ENCODE measurements around the gene KLRF1.

KLRF1 gene

GRCh38 chr12:9809866-9810265 is 17.4 kb upstream of the KLRF1 start:
- peak; percentile 54 for DNase-seq

GRCh38 chr12:9810671-9811070 is 16.6 kb upstream of the KLRF1 start:
- peak; percentile 89 for DNase-seq

- DNase-seq: peak; percentile 24
Observed at GRCh38 chr12:9811621-9812020, 15.7 kb upstream of the KLRF1 start.

GRCh38 chr12:9813821-9814798 is 13.2 kb upstream of the KLRF1 start:
- DNase-seq: peak; percentile 79

GRCh38 chr12:9820281-9820930 is 6.9 kb upstream of the KLRF1 start:
- no peak for DNase-seq

DNA sequence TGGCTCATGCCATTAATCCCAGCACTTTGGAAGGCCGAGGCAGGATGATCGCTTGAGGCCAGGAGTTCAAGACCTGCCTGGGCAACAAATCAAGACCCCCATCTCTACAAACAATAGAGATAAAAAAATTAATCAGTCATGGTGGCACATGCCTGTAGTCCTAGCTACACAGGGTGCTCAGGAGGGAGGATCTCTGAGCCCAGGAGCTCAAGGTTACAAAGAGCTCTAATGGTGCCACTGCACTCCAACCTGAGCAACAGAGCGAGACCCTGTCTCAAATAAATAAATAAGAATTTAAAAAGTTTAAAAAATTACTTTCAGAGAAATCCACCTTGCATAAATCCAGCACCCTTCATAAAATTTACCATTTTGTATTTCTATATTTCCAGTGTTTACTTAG is 2.2 kb downstream of the KLRF1 start:
- no peak for DNase-seq

DNA sequence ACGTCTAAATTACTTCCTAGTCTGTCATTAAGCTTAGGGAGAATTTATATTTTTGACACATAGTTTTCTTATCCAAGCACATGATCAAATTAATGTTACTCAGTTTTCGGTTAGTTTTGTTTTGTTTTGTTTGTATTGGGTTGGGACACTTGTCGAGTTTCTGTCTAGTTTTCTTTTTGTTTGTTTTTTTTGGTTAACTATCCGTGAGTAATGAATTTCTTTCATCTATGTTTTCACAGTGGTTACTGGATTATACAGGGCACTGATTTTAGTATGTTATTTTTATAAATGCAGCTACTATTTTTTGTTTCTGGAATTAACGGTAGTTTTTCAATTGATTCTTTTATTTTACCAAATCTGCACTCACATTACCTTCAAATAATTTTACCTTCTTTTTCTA is 2.7 kb downstream of the KLRF1 start:
- no peak for DNase-seq

DNA sequence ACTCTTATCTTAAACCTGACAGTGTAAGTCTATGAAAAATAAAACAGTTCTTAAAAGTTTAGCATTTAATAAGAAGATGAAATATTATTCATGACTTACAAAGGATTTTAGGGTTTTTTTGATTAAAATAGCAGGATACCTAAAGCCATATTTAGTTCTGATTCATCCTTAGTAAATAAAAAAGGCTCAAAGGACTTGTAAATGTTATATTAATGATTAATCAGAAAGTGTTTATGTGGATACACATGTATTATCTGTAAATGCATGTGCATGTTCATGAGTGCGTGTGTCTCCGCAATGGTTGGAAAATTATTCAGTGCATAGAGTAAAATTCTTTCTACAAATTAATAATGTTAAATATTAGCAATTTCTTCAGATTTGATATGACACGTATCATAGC is 4.4 kb downstream of the KLRF1 start:
- no peak for DNase-seq

DNA sequence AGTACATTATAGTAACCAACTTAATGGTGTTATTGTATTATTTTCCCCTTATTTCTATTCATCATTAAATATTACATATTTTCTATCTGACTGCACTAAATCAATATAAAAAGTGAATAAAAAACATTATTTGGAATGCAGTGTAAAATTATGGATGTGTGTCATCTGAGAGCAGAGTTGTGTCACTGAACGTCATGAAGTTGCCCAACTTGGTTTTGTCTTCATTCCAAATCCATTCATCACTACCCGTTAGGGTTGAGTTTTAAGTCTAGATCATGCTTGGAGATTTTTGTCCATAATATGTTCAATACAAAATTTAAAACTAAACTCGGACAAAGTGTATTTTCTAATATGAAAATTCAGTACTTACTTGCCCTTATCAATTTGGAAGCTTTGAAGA is 16.1 kb downstream of the KLRF1 start:
- DNase-seq: no peak

DNA sequence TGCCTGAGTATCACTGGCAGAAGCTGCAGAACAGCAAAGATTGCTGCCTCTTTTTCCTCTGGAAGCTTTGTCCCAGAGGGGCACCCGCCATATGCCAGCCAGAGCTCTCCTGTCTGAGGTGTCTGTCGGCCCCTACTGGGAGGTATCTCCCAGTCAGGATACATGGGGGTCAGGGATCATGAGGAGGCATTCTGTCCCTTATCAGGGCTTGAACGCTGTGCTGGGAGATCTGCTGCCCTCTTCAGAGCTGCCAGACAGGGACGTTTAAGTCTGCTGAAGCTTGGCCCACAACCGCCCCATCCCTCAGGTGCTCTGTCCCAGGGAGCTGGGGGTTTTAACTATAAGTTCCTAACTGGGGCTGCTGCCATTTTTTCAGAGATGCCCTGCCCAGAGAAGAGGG is 21.6 kb downstream of the KLRF1 start:
- no peak for DNase-seq

DNA sequence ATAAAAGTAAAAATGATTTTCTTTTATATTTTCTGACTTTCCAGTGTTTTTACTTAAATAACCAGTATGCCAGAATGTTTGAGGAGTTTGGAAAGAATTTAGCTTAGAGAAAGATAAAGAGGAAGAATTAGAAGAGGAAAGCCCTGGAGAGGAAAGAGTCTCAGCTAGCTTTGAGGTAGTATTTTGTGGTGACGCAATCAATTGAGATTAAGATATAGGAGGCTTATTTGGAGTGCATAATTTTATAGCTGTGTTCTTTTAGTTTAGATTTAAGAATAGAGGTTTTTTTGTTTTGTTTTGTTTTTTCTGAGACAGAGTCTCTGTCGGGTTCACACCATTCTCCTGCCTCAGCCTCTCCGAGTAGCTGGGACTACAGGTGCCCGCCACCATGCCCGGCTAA is 23.8 kb downstream of the KLRF1 start:
- DNase-seq: no peak

GRCh38 chr12:9851927-9852326 is 24.6 kb downstream of the KLRF1 start:
- DNase-seq: no peak

DNA sequence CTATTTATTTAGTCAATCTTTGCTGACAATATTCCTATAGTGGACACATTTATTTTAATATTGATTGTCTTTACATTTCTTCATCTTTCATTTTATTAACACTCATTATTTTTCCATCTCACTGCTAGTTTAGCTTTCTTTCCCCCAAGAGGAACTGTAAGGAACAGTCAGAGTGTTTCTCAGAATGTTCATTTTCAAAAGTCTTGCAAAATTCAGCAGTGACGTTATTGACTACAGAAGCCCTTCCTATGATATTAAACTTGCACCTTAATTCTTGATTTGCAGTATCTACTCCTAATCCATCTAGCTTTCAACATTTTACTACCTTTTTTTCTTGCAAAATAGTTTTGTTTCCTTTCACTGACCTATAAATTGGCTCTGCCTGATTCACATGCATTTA is 28.9 kb downstream of the KLRF1 start:
- DNase-seq: peak; percentile 84

GRCh38 chr12:9856894-9857293 is 29.6 kb downstream of the KLRF1 start:
- peak; percentile 39 for DNase-seq

- DNase-seq: no peak
Observed at GRCh38 chr12:9858135-9858534, 30.9 kb downstream of the KLRF1 start.

DNA sequence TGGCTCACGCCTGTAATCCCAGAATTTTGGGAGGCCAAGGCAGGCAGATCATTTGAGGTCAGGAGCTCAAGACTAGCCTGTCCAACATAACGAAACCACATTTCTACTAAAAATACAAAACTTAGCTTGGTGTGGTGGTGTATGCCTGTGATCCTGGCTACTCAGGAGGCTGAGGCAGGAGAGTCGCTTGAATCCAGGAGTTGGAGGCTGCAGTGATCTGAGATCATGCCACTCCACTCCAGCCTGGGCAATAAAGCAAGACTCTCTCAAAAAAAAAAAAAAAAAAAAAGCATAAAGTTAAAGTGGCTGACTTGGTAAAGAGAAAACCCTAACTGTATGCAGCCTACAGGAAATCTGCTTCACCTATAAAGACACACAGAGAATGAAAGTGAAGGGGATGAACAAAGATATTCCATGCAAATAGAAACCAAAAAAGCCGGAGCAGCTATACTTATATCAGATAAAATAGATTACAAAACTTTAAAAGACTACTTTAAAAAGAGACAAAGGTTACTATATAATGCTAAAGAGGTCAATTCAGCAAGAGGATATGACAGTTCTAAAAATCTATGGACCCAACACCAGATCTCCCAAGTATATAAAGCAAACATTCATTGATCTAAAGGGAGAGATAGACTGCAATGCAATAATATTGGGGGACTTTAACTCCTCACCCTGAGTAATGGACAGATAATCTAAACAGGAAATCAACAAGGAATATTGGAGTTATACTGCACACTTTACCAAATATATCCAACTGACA is 37.8 kb downstream of the KLRF1 start:
- peak; percentile 55 for DNase-seq

DNA sequence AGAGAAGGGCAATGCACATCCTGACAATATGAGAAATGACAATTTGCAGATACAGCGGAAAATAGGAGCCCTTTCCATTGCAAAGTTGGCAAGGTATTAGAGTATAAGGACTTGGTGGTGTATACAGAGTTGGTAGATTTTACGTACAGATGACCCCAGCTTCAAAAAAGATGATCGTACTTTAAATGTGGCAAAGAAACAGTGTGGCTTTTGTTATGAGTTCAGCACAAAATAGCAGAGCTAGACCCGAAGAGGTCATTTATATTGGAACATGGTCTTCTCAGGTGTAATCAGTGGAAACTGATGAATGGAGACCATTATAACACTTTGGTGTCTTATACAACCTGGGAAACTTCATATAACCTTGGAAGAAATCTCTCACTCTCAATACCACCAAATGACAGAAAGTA is 39.6 kb downstream of the KLRF1 start:
- DNase-seq: no peak

DNA sequence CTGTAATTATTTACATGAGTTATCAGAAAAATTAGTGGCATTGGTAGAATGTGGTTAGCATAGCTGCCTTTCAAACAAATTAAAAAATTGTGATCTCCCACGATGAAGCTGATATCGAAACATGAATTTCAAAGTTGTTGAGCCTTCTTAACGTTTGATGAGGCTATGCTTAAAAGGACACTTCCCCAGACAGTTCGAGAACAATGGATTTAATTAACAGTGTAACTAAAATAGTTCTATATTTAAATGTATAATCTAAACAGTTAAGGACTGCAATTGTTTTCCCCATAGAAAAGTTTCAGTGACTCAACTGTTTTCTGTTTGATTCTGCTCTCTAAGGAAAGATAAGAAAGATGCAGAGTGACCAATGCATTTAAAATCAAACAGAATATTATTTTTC is 40.2 kb downstream of the KLRF1 start:
- DNase-seq: peak; percentile 44

DNA sequence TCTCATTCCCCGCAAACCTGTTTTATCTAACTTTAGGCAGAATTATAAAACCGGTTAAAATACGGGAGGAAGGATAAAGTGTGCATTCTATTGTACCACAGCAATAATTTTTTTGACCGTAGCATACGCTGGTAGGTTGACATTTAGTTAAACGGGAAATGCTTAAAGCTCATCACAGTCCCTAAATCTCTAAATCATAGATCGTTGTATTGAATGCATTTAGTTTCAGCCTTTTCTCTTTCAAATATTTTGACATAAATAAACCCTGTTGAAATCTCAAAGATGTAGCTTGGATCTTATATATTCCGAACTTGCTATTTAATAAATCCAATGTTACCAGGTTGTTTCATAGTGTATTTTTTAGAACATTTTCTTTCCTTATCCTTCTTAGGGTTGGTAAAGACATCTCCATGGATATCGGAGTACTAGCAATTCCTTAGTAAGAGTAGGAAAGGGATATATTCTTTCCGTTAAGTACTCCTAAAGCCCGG is 41.1 kb downstream of the KLRF1 start:
- DNase-seq: peak; percentile 46

DNA sequence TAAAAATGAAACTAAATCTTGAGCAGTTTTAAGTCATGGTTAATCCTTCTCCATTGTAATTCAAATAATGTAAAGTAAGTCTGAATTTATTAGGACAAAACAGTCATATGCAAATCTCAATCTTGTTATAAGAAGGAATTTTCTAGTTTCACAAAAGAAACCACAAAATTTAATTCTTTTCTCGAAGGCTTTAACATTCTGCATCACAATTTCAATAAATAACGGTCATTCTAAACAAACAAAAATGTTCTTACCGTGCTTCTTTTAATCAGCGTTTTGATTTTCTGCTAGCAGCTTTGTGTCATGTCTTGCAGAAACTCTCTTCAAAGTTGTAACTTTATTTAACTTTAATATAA is 41.6 kb downstream of the KLRF1 start:
- no peak for DNase-seq

DNA sequence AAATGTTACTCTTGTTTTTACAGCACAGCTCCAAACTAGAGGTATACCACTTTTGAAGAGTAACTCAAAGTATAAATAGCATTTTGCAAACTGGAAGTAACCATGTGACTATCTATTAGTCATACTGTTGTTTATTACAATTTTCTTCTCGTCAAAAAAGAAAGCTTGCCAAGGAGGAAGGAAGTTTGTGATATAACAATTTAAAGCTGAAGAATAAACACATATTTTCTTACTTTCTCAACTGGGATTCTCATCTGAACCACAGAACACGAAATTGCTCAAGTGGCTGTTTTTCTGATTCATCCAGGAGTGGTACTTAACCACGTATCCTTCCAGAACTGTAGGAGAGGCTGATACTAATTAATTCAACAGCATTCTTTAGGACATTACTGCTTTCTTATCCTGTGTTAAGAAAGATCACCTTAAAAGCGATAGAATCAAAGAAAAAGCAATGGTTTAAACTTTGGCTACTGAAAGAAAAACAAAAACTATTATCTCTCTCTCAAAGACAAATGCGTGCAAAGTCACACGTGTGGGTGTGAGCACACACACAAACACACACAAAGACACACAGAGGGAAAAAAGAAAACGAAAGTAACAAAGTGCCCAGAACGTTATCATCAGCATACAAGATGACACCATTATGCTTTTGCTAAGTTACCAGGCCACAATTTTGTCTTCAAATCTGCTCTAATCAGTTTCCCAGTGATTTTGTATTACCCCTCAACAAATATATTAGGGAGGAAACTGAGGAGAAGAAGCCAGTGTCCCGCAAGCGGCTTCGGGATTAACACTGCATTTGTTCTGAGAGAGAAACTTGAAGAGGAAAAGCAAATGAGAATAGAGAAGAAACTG is 42.3 kb downstream of the KLRF1 start, which contains the start of gene CLEC2B:
TSS of gene CLEC2B (minus strand) at position 48 of the 855 bp plus-strand sequence.
- DNase-seq: peak; percentile 87

DNA sequence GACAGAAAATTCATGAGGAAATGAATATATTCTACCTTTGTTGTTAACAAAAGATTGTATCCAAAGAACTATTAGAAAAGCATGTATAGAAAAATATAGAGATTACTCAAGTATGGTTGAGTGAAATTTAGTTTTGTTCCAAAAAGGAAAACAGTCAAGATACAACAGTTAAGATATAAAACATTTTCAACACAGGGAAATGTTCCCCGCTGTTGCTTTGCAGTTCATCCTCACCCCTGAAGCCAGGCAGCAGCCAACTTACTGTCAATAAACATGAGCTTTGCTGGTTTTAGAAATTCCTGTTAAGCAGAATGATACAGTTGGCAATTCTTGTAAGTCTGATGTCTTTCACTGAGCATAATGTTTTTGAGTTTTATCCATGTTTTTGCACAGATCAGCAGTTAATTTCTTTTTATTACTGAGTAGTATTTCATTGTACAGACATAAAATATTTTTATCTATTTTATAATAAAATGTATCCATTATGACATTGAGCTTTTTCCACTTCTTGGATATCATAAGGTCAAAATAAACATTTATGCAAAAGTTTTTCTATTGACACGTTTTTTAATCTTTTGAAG is 43.1 kb downstream of the KLRF1 start:
- no peak for DNase-seq
